OCI-LY7 (cell line): ENCODE data around the gene MAST2. TPM values are rescaled to one million over a fixed set of nuclear protein-coding genes. Genes with fewer than 3 reads are reported as not detected.
A peak's percentile ranks its signal among the peaks of the same experiment; 100 is the strongest.

Source experiments
- BruUV-seq: library from RNA; stranded (reverse); fragments of 400-500 nt; replicated peaks from 2 replicates; lab custom pipeline; 2021; lab: Mats Ljungman, UMichigan
- CTCF ChIA-PET: fragments of 300-600 bp; sonication (Branson Sonifier 250); formaldehyde crosslinking; loops from one replicate; lab custom pipeline; 2022; ENCODE audit warnings: antibody characterized with exemption; ENCODE audit not compliant: unreplicated experiment; lab: Charles Lee
- POLR2A ChIA-PET: fragments of 300-600 bp; sonication (Branson Sonifier 250); formaldehyde crosslinking; loops from one replicate; lab custom pipeline; 2022; ENCODE audit warnings: antibody characterized with exemption; lab: Charles Lee
- DNase-seq: peaks from one replicate; pipeline ENCODE4 v3.0.0-alpha.2; 2015; ENCODE audit warnings: low spot score
- H2AFZ ChIP-seq: fragments of 200-600 bp; sonication (generic), shearing (Covaris generic); 2 replicates; pipeline ENCODE4 v1.6.1; 2014; ENCODE audit warnings: mild to moderate bottlenecking, antibody characterized with exemption, low read length, moderate library complexity
- H3K27ac ChIP-seq: fragments of 200-600 bp; sonication (generic); 2 replicates; pipeline ENCODE4 v1.5.1; 2014; ENCODE audit warnings: mixed run types, low read depth, mild to moderate bottlenecking, moderate library complexity, low read length, inconsistent platforms; ENCODE audit not compliant: poor library complexity, severe bottlenecking
- H3K36me3 ChIP-seq: fragments of 200-600 bp; sonication (generic); 2 replicates; pipeline ENCODE4 v1.6.1; 2014; ENCODE audit warnings: mild to moderate bottlenecking, antibody characterized with exemption, low read length, moderate library complexity, mixed read lengths; ENCODE audit not compliant: insufficient read depth
- H3K4me1 ChIP-seq: fragments of 200-600 bp; sonication (generic); 2 replicates; pipeline ENCODE4 v1.5.1; 2014; ENCODE audit warnings: mild to moderate bottlenecking, low read length; ENCODE audit not compliant: insufficient read depth, poor library complexity, severe bottlenecking
- H3K4me2 ChIP-seq: fragments of 200-600 bp; sonication (generic); 2 replicates; pipeline ENCODE4 v1.6.1; 2014; ENCODE audit warnings: mild to moderate bottlenecking, low read length
- H3K4me3 ChIP-seq: fragments of 200-600 bp; sonication (generic); 2 replicates; pipeline ENCODE4 v1.5.1; 2014; ENCODE audit warnings: mild to moderate bottlenecking, low read depth, low read length; ENCODE audit not compliant: poor library complexity, severe bottlenecking
- H3K79me2 ChIP-seq: fragments of 200-600 bp; sonication (generic); 2 replicates; pipeline ENCODE4 v1.6.1; 2016; ENCODE audit warnings: low read depth, mild to moderate bottlenecking, low read length, moderate library complexity, mixed read lengths; ENCODE audit not compliant: insufficient read depth
- H3K9me2 ChIP-seq: fragments of 200-600 bp; sonication (generic); 2 replicates; pipeline ENCODE4 v1.6.1; 2016; ENCODE audit warnings: mild to moderate bottlenecking, low read length, mixed read lengths; ENCODE audit not compliant: insufficient read depth
- H3K9me3 ChIP-seq: fragments of 200-600 bp; sonication (generic); 2 replicates; pipeline ENCODE4 v1.6.1; 2014; ENCODE audit warnings: mild to moderate bottlenecking, mixed run types, low read length, mixed read lengths
- H4K20me1 ChIP-seq: fragments of 200-600 bp; sonication (generic); 2 replicates; pipeline ENCODE4 v1.6.1; 2014; ENCODE audit warnings: mild to moderate bottlenecking, antibody characterized with exemption, low read length, moderate library complexity, mixed read lengths; ENCODE audit not compliant: insufficient read depth
- EZH2phosphoT487 ChIP-seq: fragments of 200-600 bp; sonication (generic); IDR thresholded peaks from 2 replicates; pipeline ENCODE4 v1.6.1; 2018; ENCODE audit warnings: low read depth, borderline replicate concordance, mild to moderate bottlenecking, mixed run types, antibody characterized with exemption, low read length, moderate library complexity, mixed read lengths
- intact Hi-C: fragments of 100-400 bp; cut with micrococcal nuclease; formaldehyde crosslinking; loops from one replicate; pipeline ENCODE4 v1.10.0; 2022; ENCODE audit not compliant: unreplicated experiment
- total RNA-seq, 2 experiments: library from RNA; depleted of rRNA in 1 of 2; stranded (reverse); fragments of >200 nt in 1 of 2; shearing (Covaris generic) in 1 of 2; gene quantifications; 2 replicates each; pipeline ENCODE4 v1.2.3, GENCODE V29; 2014 to 2022
- TF ChIP-seq, protein P1 (sequence below): fragments of 200-600 bp; sonication (generic); conservative IDR thresholded peaks from 2 replicates; pipeline ENCODE4 v1.5.1; 2014; ENCODE audit warnings: mild to moderate bottlenecking, antibody characterized with exemption, low read length, moderate library complexity, mixed read lengths

MAST2 gene
- total RNA-seq, 2 experiments from 2014 or later = 32.1 to 67.2 TPM

DNA sequence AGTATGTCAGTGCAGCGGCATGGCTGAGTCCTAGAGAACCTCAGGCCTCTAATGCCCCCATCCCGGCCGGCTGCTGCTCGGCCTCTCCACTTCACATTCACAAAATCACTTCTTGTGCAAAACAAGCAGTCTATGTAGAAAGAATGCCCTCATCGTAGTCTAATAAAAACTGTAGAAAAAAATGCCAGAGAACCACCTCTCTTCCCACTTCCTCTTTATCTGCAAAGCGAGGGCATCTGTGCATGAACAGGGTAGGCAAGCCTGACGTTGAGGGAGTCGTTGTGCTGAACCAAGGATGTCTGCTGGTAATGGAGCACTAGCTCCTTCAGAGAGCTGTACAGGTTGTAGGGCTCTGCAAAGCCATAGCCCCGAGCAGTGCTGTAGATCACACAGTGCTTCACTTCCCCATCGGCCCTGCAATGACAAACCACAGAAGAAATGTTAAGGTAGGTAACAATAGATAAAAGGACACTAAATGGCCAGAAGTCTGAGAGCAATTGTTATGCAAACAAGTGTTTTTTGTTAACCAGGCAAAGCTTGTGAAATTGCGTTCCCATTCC is 240.1 kb downstream of the MAST2 start:
- intact Hi-C loops = loop anchor here (1.0 kb wide), 1 partner anchor 87 kb away; no protein-coding TSS in a partner anchor
- peak overlapping the region; percentile 9; the same call in 1 of the 2 replicates for H2AFZ ChIP-seq

DNA sequence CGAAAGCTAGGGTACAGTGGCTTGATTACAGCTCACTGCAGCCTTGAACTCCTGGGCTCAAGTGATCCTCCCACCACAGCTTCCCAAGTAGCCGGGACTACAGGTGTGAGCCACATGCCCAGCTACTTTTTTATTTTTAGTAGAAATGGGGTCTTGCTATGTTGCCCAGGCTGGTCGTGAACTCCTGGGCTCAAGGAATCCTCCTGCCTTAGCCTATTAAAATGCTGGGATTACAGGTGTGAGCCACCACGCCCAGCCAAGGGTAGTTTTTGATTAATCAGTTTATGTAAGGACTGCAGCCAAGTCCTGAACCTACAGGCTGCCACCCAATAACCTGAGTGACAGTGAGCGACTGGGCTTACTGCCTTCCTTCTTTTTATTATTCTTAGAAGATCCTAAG is 240.7 kb downstream of the MAST2 start:
- no TSS peak for BruUV-seq
- peak overlapping the region; percentile 100 for H3K27ac ChIP-seq
- no peaks in the 10 kb centered on the region for H3K9me2 ChIP-seq
- H3K4me1 ChIP-seq = peaks cover 80% of the 10 kb centered on the region
- POLR2A ChIA-PET = interaction anchor here (0.6 to 2.4 kb wide), 9 partner anchors 20 to 180 kb away, joined by 3 to 8 read pairs (median 4); no protein-coding TSS in a partner anchor
- no peak overlapping the region; the same call in 1 of the 2 replicates for H2AFZ ChIP-seq
- H3K79me2 ChIP-seq = no peaks in the 10 kb centered on the region
- no peaks in the 10 kb centered on the region for H3K9me3 ChIP-seq
- CTCF ChIA-PET = interaction anchor here (1.2 kb wide), 1 partner anchor 137 kb away, joined by 3 read pairs; no protein-coding TSS in a partner anchor
- H3K4me2 ChIP-seq = peak overlapping the region; percentile 84
- TF ChIP-seq, protein P1, sequence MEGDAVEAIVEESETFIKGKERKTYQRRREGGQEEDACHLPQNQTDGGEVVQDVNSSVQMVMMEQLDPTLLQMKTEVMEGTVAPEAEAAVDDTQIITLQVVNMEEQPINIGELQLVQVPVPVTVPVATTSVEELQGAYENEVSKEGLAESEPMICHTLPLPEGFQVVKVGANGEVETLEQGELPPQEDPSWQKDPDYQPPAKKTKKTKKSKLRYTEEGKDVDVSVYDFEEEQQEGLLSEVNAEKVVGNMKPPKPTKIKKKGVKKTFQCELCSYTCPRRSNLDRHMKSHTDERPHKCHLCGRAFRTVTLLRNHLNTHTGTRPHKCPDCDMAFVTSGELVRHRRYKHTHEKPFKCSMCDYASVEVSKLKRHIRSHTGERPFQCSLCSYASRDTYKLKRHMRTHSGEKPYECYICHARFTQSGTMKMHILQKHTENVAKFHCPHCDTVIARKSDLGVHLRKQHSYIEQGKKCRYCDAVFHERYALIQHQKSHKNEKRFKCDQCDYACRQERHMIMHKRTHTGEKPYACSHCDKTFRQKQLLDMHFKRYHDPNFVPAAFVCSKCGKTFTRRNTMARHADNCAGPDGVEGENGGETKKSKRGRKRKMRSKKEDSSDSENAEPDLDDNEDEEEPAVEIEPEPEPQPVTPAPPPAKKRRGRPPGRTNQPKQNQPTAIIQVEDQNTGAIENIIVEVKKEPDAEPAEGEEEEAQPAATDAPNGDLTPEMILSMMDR = no peak
- no peak for TF ChIP-seq EZH2phosphoT487
- no peak for DNase-seq
- peak overlapping the region; percentile 12 for H3K4me3 ChIP-seq
- intact Hi-C loops = no loop called here
- H4K20me1 ChIP-seq = no peaks in the 10 kb centered on the region
- peaks cover 36% of the 10 kb centered on the region; the same call in 1 of the 2 replicates for H3K36me3 ChIP-seq

More for the DNA sequence above, 240.1 kb downstream of the MAST2 start:
- H4K20me1 ChIP-seq = no peaks in the 10 kb centered on the region
- H3K4me1 ChIP-seq = peaks cover 86% of the 10 kb centered on the region
- peak overlapping the region; percentile 84 for H3K4me2 ChIP-seq
- DNase-seq = peak; percentile 98
- H3K36me3 ChIP-seq = peaks cover 36% of the 10 kb centered on the region; the same call in 1 of the 2 replicates
- H3K79me2 ChIP-seq = no peaks in the 10 kb centered on the region
- no peaks in the 10 kb centered on the region for H3K9me2 ChIP-seq
- CTCF ChIA-PET = interaction anchor here (1.1 to 1.2 kb wide), 2 partner anchors 137 to 180 kb away, joined by 3 read pairs; no protein-coding TSS in a partner anchor
- TF ChIP-seq, protein P1 = no peak
- TF ChIP-seq EZH2phosphoT487 = no peak
- H3K9me3 ChIP-seq = no peaks in the 10 kb centered on the region
- H3K4me3 ChIP-seq = peak overlapping the region; percentile 50
- BruUV-seq = no TSS peak
- peak overlapping the region; percentile 100 for H3K27ac ChIP-seq
- POLR2A ChIA-PET = interaction anchor here (0.5 to 2.4 kb wide), 10 partner anchors 20 to 222 kb away, joined by 3 to 8 read pairs (median 4); no protein-coding TSS in a partner anchor

DNA sequence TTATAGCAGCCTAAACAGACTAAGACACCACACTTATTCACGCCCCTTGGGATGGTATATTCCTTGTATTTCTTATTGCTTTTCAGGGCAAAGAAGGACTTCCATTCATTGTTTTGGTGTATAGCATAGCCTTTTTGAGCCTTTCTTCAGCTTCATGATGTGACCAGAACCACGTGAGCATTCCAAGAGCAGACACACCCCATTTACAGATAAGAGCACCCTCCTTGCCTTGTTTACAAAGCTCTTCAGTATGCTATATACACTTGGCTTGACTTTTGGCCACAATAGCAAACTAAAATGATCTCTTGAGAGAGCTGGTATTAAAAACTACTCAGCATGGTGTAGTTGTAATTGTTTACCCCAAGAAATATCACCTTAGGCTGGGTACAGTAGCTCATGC is 250.3 kb downstream of the MAST2 start:
- intact Hi-C loops = no loop called here
- no TSS peak for BruUV-seq
- H4K20me1 ChIP-seq = no peaks in the 10 kb centered on the region

More for the DNA sequence above, 250.3 kb downstream of the MAST2 start:
- no peaks in the 10 kb centered on the region for H3K79me2 ChIP-seq
- H3K4me2 ChIP-seq = no peak overlapping the region
- TF ChIP-seq, protein P1 = no peak
- TF ChIP-seq EZH2phosphoT487 = no peak
- no peak overlapping the region for H2AFZ ChIP-seq
- POLR2A ChIA-PET = interaction anchor here (0.9 kb wide), 1 partner anchor 14 kb away, joined by 3 read pairs; no protein-coding TSS in a partner anchor
- H3K9me3 ChIP-seq = no peaks in the 10 kb centered on the region
- CTCF ChIA-PET = interaction anchor here (1.6 kb wide), 1 partner anchor 9 kb away, joined by 3 read pairs; no protein-coding TSS in a partner anchor
- no peak overlapping the region for H3K4me3 ChIP-seq
- DNase-seq = no peak
- H3K4me1 ChIP-seq = no peaks in the 10 kb centered on the region
- H3K36me3 ChIP-seq = peaks cover 50% of the 10 kb centered on the region
- no peaks in the 10 kb centered on the region for H3K9me2 ChIP-seq
- H3K27ac ChIP-seq = no peak overlapping the region
